NCI-H2029 (cell line): ENCODE measurements around the gene GNA14.
"Not testable (repeated sequence)": the region's sequence is repeated elsewhere in the genome, so short reads cannot be mapped to it uniquely, and the experiment has no call there.

Source experiments
- DNase-seq: peaks from one replicate; lab custom pipeline; 2025; lab: John Stamatoyannopoulos, UW

Gene GNA14

DNA sequence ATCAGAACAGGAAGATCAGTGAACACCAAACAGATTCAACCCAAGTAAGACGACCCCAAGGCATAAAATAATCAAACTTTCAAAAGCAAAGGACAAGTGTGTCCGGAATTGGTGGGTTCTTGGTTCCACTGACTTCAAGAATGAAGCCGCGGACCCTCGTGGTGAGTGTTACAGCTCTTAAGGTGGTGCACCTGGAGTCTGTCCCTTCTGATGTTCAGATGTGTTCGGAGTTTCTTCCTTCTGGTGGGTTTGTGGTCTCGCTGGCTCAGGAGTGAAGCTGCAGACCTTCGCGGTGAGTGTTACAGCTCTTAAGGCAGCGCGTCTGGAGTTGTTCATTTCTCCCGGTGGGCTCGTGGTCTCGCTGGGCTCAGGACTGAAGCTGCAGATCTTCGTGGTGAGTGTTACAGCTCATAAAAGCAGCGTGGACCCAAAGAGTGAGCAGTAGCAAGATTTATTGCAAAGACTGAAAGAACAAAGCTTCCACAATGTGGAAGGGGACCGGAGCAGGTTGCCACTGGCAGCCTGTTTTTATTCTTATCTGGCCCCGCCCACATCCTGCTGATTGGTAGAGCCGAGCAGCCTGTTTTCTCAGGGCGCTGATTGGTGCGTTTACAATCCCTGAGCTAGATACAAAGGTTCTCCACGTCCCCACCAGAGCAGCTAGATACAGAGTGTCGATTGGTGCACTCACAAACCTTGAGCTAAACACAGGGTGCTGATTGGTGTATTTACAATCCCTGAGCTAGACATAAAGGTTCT lies 158.5 kb downstream of the GNA14 start:
- not testable (repeated sequence) for DNase-seq

DNA sequence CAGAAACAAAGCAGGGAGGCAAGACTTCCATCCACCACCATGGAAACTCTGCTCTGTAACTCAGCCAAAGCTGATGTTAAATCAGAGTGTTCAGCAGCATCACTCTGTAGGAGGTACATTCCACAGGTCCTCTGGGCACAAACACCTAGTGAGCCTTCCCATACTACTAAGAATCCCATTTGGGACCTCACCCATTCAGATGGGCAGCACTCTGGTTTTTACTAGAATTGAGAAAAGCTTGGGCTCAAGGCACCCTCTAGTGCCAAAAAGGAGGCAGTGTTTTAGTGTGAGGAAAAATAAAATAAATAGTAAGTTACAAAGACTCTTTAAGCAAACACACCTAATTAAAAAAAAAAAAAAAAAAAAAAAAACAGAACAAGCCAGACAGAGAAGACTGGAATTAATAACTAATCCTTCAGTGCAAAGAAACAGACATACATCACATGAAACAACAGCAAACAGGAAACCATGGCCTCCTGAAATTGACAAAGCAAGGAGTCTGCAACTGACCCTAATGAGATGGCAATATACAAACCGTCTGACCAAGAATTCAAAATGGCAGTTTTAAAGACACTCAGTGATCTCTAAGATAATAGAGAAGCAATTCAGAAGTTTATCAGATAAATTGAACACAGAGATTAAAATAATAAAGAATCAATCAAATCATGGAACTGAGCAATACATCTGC lies 159.5 kb downstream of the GNA14 start:
- DNase-seq, result no peak

DNA sequence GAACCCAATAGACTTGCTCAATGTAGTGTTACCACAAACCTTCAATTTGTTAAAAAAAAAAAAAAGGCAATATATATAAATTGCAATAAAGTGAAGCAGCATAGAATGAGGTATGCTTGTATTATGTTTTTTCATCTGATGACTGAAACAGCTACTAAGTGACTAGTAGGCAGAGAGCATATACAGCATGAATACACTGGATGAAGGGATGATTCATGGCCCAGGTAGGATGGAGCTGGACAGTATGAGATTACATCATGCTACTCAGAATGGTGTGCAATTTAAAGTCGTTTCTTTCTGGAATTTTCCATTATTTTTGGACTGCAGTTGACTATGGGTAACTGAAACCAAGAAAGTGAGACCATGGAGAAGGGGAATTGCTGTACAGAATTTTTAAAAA lies 161.2 kb downstream of the GNA14 start:
- no peak for DNase-seq

DNA sequence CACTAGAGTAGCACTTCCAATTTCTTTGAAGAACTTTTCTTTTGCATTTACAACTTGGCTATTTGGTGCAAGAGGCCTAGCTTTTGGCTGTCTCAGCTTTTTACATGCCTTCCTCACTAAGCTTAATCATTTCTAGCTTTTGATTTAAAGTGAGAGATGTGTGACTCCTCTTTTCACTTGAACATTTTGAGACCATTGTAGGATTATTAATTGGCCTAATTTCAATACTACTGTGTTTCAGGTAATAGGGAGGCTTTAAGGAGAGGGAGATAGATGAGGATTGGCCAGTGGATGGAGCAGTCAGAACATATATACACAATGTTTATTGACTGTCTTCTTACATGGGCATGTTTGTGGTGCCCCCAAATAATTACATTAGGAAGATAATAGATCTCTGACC lies 161.7 kb downstream of the GNA14 start:
- no peak for DNase-seq

DNA sequence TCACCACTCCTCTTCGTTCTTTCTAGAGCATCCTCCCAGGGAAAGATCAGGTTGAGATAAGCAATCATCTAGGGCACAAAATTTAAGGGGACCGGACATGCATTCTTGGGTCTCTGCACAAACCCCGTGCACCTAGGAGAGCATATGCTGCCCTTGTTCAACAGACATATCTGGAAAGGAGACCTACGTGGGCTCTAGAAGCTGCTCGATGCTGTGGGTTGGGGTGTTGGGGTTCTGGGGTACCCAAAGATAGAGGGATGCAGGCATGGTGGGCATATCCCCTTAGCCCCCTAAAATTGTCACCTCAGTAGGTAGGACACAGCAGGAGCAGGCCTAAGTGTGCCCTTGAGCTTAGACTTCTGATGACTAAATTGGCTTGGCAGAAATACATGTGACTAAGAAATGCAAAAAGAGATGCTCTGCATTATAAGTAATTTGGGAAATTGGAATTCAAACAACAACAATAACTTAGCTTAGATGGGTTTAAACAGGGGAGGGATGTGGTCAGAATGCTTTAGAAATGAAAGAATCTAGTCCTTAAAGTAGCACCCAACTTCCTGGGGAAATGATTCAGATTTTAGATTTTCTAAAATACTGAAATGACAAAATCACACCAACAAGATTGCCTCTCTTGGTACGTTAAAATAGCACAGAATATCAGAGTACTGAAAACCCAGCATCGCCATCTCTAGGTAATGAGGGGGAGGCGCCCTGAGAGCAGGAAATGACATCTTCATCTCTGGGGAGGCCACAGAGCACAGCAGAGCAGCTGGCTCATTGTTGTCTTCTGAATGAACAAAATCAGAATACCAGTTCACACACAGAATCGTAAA lies 172.3 kb downstream of the GNA14 start:
- peak; percentile 70 for DNase-seq

DNA sequence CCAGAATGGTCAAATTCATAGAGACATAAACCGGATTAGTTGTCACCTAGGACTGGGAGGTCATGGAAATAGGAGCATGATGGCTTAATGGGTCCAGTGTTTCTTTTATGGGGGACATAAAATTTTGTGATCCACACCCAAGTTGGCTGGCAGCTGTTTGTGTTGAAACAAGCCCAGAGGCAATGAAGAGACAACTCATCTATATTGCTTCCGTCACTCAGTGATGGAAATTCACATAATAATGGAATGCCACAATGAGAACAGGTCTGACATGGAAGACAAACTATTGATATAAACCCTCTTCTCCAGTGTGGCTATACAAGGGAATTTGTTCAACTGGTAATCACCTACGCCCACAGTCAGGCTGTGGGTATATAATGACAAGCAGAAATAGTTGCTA lies 173.2 kb downstream of the GNA14 start:
- no peak for DNase-seq

DNA sequence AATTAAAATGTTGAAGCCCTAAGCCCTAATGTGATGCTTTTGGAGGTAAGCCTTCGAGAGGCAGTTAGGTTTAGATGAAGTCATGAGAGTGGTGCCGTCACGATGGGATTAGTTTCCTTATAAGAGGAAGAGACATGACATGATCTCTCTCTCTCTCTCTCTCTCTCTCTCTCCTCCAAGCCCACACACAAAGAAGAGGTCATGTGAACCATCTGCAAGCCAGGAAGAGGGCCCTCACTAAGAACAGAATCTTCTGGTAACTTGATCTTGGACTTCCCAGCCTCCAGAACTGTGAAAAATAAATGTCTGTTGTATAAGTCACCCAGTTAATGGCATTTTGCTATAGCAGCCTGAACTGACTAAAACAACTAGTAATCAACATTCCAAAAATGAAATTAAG lies 175.5 kb downstream of the GNA14 start:
- no peak for DNase-seq

DNA sequence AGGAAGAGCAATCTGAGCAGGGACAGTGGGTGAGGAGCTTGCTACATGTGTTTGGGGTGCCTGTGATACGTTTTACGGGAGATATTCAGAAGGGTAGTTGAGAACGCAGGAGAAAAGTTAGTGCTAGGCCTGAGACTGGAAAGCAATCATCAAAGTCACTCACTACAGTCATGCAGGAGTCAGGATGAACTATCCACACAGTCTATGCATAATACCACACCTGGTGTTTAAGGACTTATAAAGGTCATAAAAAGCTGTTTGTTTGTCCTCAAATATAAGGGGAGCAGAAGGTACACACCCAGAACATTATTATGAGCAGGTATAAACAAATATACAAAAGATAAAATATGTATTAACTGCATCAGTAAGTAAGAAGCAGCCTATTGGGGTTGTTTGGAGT lies 176.6 kb downstream of the GNA14 start:
- no peak for DNase-seq

DNA sequence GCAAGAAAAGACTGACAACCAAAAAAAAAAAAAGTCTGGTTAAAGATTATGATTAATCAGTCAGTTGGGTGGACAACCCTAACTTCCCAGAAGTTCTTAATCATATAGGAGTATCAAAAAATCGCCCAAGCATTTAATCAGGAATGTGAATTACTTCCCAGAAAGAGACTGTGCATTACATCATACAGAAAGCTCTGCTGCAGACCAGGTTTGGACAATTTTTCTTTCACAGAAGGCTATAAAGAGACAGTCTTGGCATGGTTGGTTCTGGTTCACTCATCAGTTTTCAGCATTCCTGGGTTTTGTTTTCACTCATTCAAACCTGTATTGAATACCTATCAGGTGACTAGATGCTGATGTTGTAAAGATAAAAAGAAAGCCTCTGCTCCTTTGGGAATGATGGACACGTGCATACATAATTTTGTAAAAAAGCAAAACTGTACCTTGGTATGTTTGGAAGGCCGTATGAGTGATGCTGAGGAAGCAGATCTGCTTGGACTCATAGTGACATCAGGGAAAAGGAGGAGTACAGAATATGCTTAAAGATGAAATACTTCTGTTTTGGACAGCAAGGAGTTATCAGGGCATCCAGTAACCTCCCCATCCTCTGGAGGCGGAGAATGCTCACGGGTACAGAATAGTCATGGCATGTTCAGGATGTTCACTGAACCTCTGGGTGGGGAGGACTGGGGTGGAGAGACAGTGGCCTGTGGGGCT lies 178.4 kb downstream of the GNA14 start:
- no peak for DNase-seq

DNA sequence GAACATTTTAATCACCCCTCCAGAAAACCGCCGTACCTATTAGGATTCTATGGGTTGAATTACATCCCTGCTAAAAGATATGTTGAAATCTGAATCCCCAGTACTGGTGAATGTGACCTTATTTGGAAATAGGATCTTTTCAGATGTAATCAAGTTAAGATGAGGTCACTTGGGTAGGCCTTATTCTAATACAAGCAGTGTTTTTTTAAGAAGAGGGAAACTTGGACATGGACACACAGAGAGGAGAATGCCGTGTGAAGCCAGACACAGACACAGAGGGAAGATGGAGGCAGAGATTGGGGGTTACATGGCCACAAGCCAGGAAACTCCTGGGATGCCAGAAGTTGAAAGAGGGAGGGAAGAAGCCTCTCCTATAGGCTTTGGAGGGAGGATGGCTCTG lies 183.5 kb downstream of the GNA14 start:
- peak; percentile 28 for DNase-seq

DNA sequence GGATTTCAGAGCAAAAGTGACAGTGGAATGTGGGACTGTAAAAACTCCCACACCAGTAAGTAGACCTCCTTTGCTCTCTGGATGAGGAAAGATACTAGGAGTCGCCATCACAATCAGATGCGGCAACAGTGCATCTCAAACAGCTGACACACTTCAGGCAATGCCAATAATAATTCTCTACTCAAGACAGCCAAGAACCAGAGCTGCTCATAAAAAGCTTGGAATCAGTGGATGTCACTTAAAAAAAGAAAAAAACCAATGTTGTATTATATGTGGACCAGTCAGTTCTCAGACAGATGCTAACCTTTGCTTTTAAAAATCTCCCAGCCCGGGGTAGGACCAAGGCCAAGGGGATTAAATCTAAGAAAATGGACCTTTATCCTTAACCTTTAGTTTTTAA lies 185.0 kb downstream of the GNA14 start:
- no peak for DNase-seq

DNA sequence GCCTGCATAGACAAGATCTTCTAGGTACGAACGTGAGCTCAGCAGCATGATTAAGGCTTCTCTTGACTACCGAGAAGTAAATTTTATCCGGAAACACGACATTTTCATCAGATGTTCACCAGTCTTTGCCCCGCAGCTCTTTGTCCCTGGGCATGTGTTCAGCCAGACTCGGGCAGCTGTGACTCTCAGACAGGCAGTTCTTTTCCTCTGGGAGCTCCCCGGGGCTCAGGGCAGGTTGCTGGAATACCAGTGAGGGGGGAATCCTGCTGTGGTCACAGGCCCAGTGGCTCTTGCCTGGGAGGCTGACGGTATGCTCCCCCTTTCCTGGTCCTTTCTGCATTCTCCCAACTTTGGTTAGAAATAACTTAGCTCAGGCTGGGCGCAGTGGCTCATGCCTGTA lies 186.1 kb downstream of the GNA14 start:
- no peak for DNase-seq

DNA sequence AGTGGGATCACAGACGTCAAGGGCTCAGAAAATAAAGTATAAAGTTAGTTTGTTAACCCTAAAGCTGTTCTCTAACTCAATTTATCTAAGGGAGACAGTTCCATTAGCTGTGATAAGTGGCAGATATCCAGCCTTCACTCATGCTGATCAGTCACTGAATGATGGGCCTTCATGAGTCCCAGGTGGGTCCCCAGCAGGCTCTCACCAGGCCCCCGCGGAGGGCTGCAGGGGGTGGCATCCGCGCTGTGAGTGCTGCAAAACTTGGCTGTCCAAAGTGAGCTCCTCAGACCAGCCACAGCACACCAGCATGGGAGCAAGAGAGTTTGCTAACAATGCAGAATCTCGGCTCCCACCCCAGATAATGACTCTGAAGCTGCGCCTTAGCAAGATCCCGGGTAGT lies 187.2 kb downstream of the GNA14 start:
- DNase-seq, result no peak

DNA sequence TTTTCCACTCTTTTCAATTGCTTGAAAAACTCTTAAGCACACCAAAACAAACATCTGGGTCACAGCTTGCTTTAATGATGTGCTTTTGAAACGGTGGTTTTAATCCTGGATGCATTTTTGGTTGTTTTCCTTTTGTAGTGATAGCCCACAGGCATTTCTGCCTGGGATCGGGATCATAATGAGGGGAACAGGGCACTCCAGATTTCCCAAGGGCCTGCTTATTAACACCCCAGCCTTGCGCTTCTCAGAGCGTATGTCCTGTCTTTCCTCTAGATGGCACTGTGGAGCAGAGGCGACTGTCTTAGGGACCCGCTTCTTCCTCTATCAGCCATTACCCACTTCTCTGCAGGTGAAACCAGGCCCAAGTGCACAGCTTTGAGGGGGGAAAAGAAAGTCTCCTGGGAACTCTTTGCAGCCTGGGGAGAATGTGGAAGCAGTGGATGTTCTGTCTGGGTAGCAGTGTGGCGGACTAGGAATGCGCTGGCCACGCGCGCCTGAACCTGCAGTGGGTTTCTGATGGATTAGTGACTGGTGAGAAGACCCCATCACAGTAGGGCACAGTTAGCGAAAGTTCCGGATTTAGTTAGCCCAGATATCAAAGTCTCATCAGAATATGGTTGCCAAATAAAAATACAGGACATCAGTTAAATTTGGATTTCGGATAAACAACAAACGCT lies 190.1 kb downstream of the GNA14 start:
- peak; percentile 48 for DNase-seq

DNA sequence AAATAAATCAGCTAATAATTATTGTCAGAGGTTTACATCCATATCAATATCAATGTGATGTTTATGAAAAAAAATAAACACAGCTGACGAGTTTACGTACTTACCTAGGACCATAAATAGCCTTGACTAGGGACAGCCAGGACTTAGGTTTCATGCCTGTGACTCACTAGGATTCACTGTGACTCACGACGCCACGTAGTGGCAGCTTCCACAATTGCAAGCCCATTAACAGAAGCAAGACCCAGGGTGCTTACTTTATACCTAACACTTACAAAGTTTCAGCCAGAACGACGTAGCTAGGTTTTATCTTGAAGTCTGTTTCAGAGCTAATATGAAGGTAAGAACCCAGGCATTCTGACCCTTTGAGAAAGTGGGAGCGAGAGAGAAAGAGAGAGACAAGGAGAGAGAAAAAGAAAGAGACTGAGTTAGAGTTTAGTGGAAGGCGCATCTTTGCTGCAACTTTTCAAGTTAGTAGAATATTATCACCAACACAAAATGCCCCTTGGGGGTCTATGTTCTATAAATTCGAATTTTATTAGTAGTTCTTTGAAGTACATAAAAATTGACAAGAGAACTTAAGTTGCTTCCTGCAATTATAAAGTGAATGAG lies 191.2 kb downstream of the GNA14 start:
- DNase-seq, result peak; percentile 81

DNA sequence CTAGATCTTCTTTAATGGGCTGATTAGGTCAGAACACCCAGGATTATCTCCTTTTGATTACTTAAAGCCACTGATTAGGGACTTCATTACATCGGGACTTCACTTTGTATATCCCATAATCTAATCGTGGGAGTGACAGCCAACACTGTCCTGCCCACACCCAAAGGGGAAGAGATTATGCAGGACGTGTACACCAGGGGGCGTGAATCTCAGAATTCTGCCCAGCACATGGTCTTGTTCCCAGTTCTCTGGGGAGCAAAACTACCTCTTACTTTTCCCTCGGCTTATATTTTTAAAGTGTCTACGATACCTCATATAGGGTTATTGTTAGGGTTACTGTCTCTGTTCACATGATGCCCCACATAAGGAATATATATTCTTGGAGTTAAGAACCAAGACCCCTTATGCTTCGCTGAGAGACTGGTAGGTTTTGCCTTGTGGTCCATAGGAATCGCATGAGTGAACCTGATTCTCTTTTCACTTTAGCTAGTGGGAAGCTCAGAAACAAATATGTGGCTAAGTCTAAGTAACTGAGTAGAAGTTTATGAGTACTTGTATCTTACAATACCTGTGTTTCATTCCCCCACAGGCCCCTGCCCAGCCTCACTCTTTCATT lies 192.7 kb downstream of the GNA14 start:
- no peak for DNase-seq

DNA sequence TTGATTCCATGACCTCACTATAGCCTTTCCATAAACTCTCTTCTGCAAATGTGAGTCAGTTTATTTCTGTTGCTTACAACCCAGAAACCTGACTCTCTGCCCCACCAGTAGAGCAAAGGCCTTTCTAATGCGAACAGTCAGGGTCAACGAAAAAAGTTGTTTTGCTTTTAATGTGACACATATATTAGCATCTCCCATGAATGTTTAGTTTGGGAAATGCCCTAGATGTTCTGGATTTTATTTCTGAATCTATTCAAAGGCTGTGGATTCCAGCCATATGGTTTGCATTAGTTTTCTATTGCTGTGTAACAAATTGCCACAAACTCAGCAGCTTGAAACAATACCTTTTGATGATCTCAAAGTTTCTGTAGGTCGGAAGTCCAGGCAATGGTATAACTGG lies 193.5 kb downstream of the GNA14 start:
- no peak for DNase-seq

DNA sequence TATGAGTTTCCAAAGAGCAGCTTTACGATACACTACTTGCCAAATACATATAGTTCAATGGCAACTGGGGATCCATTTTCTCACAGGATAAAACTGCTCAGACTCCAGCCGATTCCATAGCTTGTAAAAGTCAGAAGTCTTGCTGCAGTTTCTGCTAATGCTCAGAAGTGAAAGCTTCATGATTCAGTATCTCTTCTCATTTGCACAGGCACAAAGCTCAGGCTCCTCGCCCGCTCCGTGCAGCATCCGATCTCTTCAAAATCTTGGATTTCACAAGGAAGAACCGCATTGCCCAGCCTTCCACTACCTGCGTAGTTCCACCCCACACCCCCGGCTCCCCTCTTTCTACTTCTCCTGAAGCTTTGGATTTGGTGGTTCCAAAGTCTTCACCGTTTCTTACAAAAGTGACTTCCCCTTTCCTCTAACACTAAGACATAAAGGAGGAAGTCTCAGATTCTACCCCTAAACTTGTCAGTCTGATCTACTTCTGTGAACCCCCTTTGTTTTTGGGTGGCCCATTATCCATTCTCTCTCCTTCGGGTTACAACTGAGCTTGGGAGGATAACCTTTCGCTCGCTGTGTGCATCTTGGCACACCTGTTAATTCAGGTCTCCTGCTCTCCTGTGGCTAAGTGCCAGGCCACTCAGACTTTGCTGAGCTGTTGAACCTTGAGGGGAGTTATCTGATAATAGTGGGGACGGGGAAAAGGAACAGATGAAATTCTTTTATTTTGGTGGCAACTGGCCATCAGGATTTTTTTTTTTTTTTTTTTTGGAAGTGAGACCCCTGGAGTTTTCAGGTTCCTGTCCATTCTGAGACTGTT lies 194.1 kb downstream of the GNA14 start:
- no peak for DNase-seq

DNA sequence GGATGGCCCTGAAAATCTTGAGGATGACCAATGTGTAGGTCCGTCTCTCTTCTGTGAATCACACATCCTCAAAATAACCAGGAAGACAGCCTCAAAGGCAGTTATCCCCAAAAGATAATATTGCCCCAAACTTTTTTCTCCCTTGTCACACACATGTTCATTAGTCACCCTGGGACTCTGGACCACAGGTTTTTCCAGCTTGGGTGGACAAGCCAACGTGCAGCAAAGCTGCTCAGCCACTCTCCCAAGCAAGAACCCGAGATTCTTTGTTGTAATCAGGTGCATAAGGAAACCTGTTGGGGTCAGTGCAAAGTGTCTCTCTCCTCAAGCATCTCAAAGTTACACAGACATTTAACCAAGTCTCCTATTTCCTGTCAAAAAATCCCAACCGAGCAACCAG lies 196.6 kb downstream of the GNA14 start:
- no peak for DNase-seq

DNA sequence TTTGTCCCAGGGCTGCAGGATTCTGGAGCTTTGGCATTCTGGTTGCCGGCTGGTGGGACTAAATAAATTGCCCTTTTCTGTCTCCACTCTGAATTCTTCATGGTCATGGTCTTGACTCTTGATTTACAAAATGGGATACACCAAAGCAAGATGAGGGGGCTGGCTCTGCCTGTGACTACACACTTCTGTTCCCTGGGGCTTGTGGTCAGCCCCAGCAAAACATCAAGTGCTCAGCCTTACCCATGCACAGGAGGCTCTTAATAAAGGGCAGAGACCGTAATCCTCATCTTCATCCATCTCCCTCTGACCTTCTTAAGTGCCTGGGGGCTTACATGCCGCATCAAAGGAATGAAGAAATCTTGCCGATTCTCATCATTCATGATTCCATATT lies 198.0 kb downstream of the GNA14 start:
- no peak for DNase-seq
